ENCODE results near the gene FBXO9. TPM values are rescaled to one million over a fixed set of nuclear protein-coding genes. Genes with fewer than 3 reads are reported as not detected.

The FBXO9 gene
- polyA plus RNA-seq, 1 of the 3 experiments (the other 2 are of a cell fraction): 61.9 TPM

DNA sequence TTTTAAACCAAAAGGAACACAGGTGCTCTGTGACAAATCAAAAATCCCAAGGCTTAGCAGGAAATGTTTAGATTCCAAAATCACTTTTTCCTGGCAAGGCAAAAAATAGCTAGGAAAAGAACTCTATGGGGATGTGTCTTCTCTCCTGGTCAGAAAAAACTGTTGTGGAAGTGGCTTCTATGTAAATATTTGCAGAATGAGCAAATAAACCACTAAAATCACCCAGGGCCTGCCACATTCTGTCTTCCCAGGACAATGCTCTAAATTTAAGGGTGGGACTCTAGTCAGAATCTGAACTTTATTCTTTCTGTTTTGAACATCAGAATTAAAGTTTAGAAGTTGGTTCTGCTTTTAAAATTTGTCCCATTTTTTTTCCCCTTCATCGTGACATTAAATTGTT is 54.1 kb downstream of the FBXO9 start:
- no peaks in the 10 kb centered on the region for H3K79me2 ChIP-seq (ENCODE audit: insufficient read depth)
- no peaks in the 10 kb centered on the region for H3K4me1 ChIP-seq (ENCODE audit: control insufficient read depth in 1 of 2, insufficient read depth in 2 of 2, low read depth in 1 of 2, low read length in 1 of 2)
- no peak overlapping the region for H3K27ac ChIP-seq (ENCODE audit: low read depth in 2 of 2, low read length in 1 of 2)
- no peak overlapping the region for H3K4me3 ChIP-seq (ENCODE audit: low read depth in 2 of 2, low read length in 1 of 2)
- no peaks in the 10 kb centered on the region for H3K9me3 ChIP-seq
- TF ChIP-seq, protein P1, sequence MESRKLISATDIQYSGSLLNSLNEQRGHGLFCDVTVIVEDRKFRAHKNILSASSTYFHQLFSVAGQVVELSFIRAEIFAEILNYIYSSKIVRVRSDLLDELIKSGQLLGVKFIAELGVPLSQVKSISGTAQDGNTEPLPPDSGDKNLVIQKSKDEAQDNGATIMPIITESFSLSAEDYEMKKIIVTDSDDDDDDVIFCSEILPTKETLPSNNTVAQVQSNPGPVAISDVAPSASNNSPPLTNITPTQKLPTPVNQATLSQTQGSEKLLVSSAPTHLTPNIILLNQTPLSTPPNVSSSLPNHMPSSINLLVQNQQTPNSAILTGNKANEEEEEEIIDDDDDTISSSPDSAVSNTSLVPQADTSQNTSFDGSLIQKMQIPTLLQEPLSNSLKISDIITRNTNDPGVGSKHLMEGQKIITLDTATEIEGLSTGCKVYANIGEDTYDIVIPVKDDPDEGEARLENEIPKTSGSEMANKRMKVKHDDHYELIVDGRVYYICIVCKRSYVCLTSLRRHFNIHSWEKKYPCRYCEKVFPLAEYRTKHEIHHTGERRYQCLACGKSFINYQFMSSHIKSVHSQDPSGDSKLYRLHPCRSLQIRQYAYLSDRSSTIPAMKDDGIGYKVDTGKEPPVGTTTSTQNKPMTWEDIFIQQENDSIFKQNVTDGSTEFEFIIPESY (IDR thresholded peaks at IDR 0.05; ENCODE audit: borderline replicate concordance, low read depth): no peak
- no peak for TF ChIP-seq NRF1 (IDR thresholded peaks at IDR 0.05; ENCODE audit: low read depth, low read length)
- TF ChIP-seq SIN3A (IDR thresholded peaks at IDR 0.05; ENCODE audit: borderline replicate concordance, low read depth, low read length): no peak
- no peak for TF ChIP-seq SMC3 (IDR thresholded peaks at IDR 0.05; ENCODE audit: low read depth, low read length)
- WGBS (ENCODE audit: low lambda C conversion rate): 53% methylated on average over 1 of the region's 1 CpG
- CTCF ChIA-PET: interaction anchor here (1.0 to 1.6 kb wide), 2 partner anchors 13 to 365 kb away, joined by 4 to 5 read pairs; no protein-coding TSS in a partner anchor
- H3K9me2 ChIP-seq: no peaks in the 10 kb centered on the region
- no peak overlapping the region for H3K4me2 ChIP-seq
- H3K36me3 ChIP-seq (replicated peaks in 1 of 2; ENCODE audit: control insufficient read depth in 1 of 2, insufficient read depth in 2 of 2, low read length in 1 of 2): no peaks in the 10 kb centered on the region
- no peak overlapping the region for H2AFZ ChIP-seq (ENCODE audit: low read depth)
- H3K27me3 ChIP-seq (ENCODE audit: insufficient read depth): no peaks in the 10 kb centered on the region; the same call in 1 of the 2 replicates
- H3K9ac ChIP-seq: no peak overlapping the region
- DNase-seq: no peak
- H3F3A ChIP-seq (replicated peaks; ENCODE audit: insufficient read depth): no peaks in the 10 kb centered on the region
- POLR2A ChIA-PET: no interaction called here
- H4K20me1 ChIP-seq (ENCODE audit: insufficient read depth): no peaks in the 10 kb centered on the region

DNA sequence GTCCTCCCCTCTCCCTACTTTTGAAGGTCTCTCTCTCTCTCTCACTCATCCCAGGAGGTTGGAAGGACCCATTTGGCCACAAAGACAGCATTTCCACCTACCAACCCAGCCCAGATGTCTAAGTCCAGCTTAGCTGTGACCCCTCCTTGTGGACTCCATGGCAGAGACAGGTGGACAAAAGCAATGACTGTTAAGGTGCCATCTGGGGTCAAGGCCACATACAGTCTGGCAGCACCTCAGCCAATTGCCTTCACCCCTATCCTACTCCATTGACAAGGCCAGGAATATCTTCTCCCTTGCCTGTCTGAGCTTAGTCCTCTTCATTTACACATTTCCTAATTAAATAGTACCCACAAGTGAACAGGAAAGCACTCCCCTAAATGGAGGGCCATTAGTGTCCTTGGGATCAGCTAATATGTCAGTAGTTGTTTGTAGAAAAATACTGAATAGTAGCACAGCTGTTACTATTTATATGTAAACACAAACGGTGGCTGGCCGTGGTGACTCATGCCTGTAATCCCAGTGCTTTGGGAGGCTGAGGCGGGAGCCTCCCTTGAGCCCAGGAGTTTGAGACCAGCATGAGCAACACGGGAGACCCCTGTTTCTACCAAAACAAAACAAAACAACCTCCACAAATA is 54.7 kb downstream of the FBXO9 start:
- Histone ChIP-seq H3K9me3 (no peaks in the 10 kb centered on the region), H3K4me1 (ENCODE audit: control insufficient read depth in 1 of 2, insufficient read depth in 2 of 2, low read depth in 1 of 2, low read length in 1 of 2) (no peaks in the 10 kb centered on the region), H4K20me1 (ENCODE audit: insufficient read depth) (no peaks in the 10 kb centered on the region), H3F3A (replicated peaks; ENCODE audit: insufficient read depth) (no peaks in the 10 kb centered on the region), H3K27me3 (ENCODE audit: insufficient read depth) (no peaks in the 10 kb centered on the region; the same call in 1 of the 2 replicates), H3K36me3 (replicated peaks in 1 of 2; ENCODE audit: control insufficient read depth in 1 of 2, insufficient read depth in 2 of 2, low read length in 1 of 2) (no peaks in the 10 kb centered on the region), H3K9me2 (no peaks in the 10 kb centered on the region), H3K9ac (no peak overlapping the region), H2AFZ (ENCODE audit: low read depth) (no peak overlapping the region), H3K4me3 (ENCODE audit: low read depth in 2 of 2, low read length in 1 of 2) (no peak overlapping the region), H3K4me2 (no peak overlapping the region), H3K79me2 (ENCODE audit: insufficient read depth) (no peaks in the 10 kb centered on the region), H3K27ac (ENCODE audit: low read depth in 2 of 2, low read length in 1 of 2) (no peak overlapping the region)
- DNase-seq: no peak
- CTCF ChIA-PET: interaction anchor here (1.6 kb wide), 1 partner anchor 364 kb away, joined by 5 read pairs; no protein-coding TSS in a partner anchor
- POLR2A ChIA-PET: no interaction called here
- TF ChIP-seq TAF1 (IDR thresholded peaks at IDR 0.05; ENCODE audit: borderline replicate concordance, low read depth, low read length): no peak
- TF ChIP-seq GATA2 (CRISPR knock-in tag; IDR thresholded peaks at IDR 0.05): no peak
- no peak for TF ChIP-seq EZH2phosphoT487 (IDR thresholded peaks at IDR 0.05; ENCODE audit: borderline replicate concordance, low read depth)
- no peak for TF ChIP-seq RXRA (IDR thresholded peaks at IDR 0.05; ENCODE audit: borderline replicate concordance, low read depth)
- no peak for TF ChIP-seq FOXM1 (IDR thresholded peaks at IDR 0.05; ENCODE audit: low read depth)
- no peak for TF ChIP-seq NFIC (IDR thresholded peaks at IDR 0.05; ENCODE audit: borderline replicate concordance)
- TF ChIP-seq, protein P2, sequence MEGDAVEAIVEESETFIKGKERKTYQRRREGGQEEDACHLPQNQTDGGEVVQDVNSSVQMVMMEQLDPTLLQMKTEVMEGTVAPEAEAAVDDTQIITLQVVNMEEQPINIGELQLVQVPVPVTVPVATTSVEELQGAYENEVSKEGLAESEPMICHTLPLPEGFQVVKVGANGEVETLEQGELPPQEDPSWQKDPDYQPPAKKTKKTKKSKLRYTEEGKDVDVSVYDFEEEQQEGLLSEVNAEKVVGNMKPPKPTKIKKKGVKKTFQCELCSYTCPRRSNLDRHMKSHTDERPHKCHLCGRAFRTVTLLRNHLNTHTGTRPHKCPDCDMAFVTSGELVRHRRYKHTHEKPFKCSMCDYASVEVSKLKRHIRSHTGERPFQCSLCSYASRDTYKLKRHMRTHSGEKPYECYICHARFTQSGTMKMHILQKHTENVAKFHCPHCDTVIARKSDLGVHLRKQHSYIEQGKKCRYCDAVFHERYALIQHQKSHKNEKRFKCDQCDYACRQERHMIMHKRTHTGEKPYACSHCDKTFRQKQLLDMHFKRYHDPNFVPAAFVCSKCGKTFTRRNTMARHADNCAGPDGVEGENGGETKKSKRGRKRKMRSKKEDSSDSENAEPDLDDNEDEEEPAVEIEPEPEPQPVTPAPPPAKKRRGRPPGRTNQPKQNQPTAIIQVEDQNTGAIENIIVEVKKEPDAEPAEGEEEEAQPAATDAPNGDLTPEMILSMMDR (IDR thresholded peaks at IDR 0.05): no peak
- TF ChIP-seq, protein P3, sequence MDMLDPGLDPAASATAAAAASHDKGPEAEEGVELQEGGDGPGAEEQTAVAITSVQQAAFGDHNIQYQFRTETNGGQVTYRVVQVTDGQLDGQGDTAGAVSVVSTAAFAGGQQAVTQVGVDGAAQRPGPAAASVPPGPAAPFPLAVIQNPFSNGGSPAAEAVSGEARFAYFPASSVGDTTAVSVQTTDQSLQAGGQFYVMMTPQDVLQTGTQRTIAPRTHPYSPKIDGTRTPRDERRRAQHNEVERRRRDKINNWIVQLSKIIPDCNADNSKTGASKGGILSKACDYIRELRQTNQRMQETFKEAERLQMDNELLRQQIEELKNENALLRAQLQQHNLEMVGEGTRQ (IDR thresholded peaks at IDR 0.05; ENCODE audit: borderline replicate concordance, low read depth, low read length): no peak
- TF ChIP-seq GABPA (IDR thresholded peaks at IDR 0.05; ENCODE audit: low read depth): no peak
- TF ChIP-seq, protein P4, sequence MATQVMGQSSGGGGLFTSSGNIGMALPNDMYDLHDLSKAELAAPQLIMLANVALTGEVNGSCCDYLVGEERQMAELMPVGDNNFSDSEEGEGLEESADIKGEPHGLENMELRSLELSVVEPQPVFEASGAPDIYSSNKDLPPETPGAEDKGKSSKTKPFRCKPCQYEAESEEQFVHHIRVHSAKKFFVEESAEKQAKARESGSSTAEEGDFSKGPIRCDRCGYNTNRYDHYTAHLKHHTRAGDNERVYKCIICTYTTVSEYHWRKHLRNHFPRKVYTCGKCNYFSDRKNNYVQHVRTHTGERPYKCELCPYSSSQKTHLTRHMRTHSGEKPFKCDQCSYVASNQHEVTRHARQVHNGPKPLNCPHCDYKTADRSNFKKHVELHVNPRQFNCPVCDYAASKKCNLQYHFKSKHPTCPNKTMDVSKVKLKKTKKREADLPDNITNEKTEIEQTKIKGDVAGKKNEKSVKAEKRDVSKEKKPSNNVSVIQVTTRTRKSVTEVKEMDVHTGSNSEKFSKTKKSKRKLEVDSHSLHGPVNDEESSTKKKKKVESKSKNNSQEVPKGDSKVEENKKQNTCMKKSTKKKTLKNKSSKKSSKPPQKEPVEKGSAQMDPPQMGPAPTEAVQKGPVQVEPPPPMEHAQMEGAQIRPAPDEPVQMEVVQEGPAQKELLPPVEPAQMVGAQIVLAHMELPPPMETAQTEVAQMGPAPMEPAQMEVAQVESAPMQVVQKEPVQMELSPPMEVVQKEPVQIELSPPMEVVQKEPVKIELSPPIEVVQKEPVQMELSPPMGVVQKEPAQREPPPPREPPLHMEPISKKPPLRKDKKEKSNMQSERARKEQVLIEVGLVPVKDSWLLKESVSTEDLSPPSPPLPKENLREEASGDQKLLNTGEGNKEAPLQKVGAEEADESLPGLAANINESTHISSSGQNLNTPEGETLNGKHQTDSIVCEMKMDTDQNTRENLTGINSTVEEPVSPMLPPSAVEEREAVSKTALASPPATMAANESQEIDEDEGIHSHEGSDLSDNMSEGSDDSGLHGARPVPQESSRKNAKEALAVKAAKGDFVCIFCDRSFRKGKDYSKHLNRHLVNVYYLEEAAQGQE (IDR thresholded peaks at IDR 0.05; ENCODE audit: low read depth, low read length): no peak
- TF ChIP-seq RFX5 (IDR thresholded peaks at IDR 0.05; ENCODE audit: low read length): no peak
- no peak for TF ChIP-seq SMC3 (IDR thresholded peaks at IDR 0.05; ENCODE audit: low read depth, low read length)
- no peak for TF ChIP-seq EP300 (IDR thresholded peaks at IDR 0.05; ENCODE audit: borderline replicate concordance in 1 of 2, low read depth in 1 of 2, low read length in 1 of 2)
- WGBS (ENCODE audit: low lambda C conversion rate): 39% methylated on average over 4 of the region's 4 CpGs

Data from SK-N-SH (cell line).